ENCODE measurements around the gene ATP8A2.

The ATP8A2 gene

DNA sequence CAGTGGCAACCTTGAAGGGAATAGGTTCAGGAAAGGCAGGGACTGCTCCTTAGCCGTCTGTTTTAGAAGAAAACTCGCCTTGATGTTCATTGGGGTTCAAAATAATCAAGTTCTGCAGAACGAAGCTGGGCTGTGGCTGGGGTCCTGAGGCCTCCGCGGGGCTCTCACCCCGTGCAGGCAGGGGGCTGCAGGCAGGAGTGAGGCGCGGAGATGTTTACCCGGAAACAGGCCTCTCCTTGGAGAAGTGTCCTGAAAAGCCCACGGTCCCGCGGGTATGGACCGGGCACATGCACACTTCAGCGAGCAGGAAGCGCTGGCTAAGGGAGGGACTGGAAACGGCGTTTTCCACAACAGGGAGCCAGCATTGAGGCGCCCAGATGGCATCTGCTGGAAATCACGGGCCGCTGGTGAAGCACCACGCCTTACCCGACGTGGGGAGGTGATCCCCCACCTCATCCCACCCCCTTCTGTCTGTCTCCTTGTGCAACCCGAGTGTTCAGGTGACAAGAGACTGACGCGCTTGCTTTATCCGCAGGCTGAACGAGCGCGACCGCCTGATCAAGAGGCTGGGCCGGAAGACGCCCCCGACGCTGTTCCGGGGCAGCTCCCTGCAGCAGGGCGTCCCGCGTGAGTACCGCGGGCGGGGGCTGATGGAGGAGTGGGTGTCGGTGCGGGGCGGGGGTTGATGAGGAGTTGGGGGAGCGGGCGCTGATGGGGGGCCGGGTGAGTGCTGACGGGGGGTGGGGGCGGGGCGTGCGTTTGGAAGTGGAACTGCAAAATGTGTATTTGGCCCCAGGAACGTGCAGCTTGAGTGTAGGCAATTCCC is 640.4 kb downstream of the ATP8A2 start:
- Histone ChIP-seq H3K27ac (ENCODE audit: low read length) (no peak overlapping the region), H2AFZ (ENCODE audit: low read length) (no peak overlapping the region), H3K36me3 (replicated peaks; ENCODE audit: insufficient read depth, low read length) (no peaks in the 10 kb centered on the region), H3K79me2 (ENCODE audit: low read length) (no peaks in the 10 kb centered on the region), H3K27me3 (replicated peaks; ENCODE audit: insufficient read depth, low read length) (no peaks in the 10 kb centered on the region), H3K4me2 (ENCODE audit: low read depth, low read length) (no peak overlapping the region), H3K9me2 (replicated peaks; ENCODE audit: insufficient read depth, low read length) (no peaks in the 10 kb centered on the region), H3F3A (ENCODE audit: insufficient read depth, low read length) (no peaks in the 10 kb centered on the region), H3K4me3 (ENCODE audit: low read length) (no peak overlapping the region), H3K9ac (ENCODE audit: low read length) (no peak overlapping the region), H4K20me1 (ENCODE audit: insufficient read depth, low read length) (no peaks in the 10 kb centered on the region), H3K4me1 (ENCODE audit: low read length) (no peaks in the 10 kb centered on the region), H3K9me3 (replicated peaks; ENCODE audit: insufficient read depth, low read length) (no peaks in the 10 kb centered on the region)
- DNase-seq = no peak
- no peak for TF ChIP-seq EZH2phosphoT487 (IDR thresholded peaks at IDR 0.05; ENCODE audit: low read length)
- no peak for TF ChIP-seq EZH2 (optimal IDR thresholded peaks at IDR 0.05; ENCODE audit: low read depth, low read length)
- TF ChIP-seq, protein P1, sequence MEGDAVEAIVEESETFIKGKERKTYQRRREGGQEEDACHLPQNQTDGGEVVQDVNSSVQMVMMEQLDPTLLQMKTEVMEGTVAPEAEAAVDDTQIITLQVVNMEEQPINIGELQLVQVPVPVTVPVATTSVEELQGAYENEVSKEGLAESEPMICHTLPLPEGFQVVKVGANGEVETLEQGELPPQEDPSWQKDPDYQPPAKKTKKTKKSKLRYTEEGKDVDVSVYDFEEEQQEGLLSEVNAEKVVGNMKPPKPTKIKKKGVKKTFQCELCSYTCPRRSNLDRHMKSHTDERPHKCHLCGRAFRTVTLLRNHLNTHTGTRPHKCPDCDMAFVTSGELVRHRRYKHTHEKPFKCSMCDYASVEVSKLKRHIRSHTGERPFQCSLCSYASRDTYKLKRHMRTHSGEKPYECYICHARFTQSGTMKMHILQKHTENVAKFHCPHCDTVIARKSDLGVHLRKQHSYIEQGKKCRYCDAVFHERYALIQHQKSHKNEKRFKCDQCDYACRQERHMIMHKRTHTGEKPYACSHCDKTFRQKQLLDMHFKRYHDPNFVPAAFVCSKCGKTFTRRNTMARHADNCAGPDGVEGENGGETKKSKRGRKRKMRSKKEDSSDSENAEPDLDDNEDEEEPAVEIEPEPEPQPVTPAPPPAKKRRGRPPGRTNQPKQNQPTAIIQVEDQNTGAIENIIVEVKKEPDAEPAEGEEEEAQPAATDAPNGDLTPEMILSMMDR (IDR thresholded peaks at IDR 0.05; ENCODE audit: low read length) = no peak

DNA sequence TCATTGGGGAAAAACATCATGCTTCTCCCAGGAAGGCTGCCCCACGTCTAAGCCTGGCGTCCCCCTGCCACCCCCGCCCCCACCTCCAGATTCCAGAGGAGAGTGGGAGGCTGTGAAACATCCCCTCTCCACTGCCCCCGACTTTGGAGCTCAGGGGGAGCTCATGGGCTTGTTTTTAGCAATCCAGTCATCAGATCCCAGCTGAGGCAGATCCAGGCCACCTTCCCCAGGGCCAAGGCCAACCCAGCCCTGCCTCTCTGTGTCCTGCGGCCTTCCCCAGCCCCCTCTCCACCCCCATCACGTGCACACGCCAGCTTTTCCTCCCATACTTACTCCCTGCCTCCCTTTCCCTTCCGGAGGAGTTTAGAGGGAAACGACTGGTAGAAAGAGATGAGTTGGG is 641.2 kb downstream of the ATP8A2 start:
- Histone ChIP-seq H3F3A (ENCODE audit: insufficient read depth, low read length) (no peaks in the 10 kb centered on the region), H3K9me3 (replicated peaks; ENCODE audit: insufficient read depth, low read length) (no peaks in the 10 kb centered on the region), H3K4me3 (ENCODE audit: low read length) (no peak overlapping the region), H3K36me3 (replicated peaks; ENCODE audit: insufficient read depth, low read length) (no peaks in the 10 kb centered on the region), H4K20me1 (ENCODE audit: insufficient read depth, low read length) (no peaks in the 10 kb centered on the region), H3K79me2 (ENCODE audit: low read length) (no peaks in the 10 kb centered on the region), H3K9me2 (replicated peaks; ENCODE audit: insufficient read depth, low read length) (no peaks in the 10 kb centered on the region), H3K9ac (ENCODE audit: low read length) (no peak overlapping the region), H3K27ac (ENCODE audit: low read length) (no peak overlapping the region), H3K27me3 (replicated peaks; ENCODE audit: insufficient read depth, low read length) (no peaks in the 10 kb centered on the region), H3K4me2 (ENCODE audit: low read depth, low read length) (no peak overlapping the region), H2AFZ (ENCODE audit: low read length) (no peak overlapping the region), H3K4me1 (ENCODE audit: low read length) (no peaks in the 10 kb centered on the region)
- TF ChIP-seq EZH2 (optimal IDR thresholded peaks at IDR 0.05; ENCODE audit: low read depth, low read length) (no peak), EZH2phosphoT487 (IDR thresholded peaks at IDR 0.05; ENCODE audit: low read length) (no peak)
- TF ChIP-seq, protein P1 (IDR thresholded peaks at IDR 0.05; ENCODE audit: low read length) = no peak
- DNase-seq = no peak

DNA sequence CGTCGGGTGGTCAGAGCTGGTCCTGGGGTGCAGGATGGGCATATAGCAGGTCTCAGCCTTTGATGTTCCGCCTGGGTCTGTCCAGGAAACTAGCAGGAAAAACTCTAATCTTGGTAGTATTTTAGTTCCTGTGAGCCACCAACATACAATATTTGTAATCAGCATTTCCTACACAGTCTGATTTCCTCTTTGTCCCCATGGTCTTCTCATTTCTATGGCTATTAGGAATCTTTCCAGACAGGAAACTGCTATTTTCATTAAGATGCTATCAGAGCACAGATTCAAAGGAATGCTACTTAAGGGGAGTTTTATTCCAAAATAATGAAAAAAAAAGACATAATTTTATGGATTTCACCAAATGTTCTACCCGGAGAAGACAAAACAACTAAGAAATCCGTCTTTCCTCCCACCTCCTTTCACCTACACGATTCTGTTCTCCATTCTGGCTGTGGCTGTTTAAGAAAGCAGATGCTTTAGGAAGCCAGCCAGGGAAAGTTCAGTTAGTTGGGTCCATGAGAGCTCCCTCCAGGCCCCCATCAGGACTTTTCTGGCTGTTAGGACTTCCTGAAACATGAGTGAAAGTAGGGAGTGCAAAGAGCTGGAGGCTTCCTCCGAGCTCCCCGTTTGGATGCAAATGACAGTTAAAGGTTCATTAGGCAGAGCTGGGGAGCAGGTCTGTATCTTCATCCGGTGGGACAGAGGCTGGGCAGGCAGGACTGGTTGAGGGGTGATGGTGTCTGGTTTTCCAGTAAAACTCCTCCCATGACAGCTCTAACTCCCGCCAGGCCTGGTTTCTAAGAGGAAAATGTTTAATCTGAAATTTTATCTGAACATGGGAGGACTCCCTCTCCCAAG is 643.7 kb downstream of the ATP8A2 start:
- H3F3A ChIP-seq (ENCODE audit: insufficient read depth, low read length) = no peaks in the 10 kb centered on the region
- no peaks in the 10 kb centered on the region for H3K27me3 ChIP-seq (replicated peaks; ENCODE audit: insufficient read depth, low read length)
- H3K4me1 ChIP-seq (ENCODE audit: low read length) = no peaks in the 10 kb centered on the region
- TF ChIP-seq EZH2phosphoT487 (IDR thresholded peaks at IDR 0.05; ENCODE audit: low read length) (no peak), EZH2 (optimal IDR thresholded peaks at IDR 0.05; ENCODE audit: low read depth, low read length) (no peak)
- TF ChIP-seq, protein P1 (IDR thresholded peaks at IDR 0.05; ENCODE audit: low read length) = no peak
- no peak overlapping the region for H2AFZ ChIP-seq (ENCODE audit: low read length)
- no peaks in the 10 kb centered on the region for H3K9me2 ChIP-seq (replicated peaks; ENCODE audit: insufficient read depth, low read length)
- no peak overlapping the region for H3K4me3 ChIP-seq (ENCODE audit: low read length)
- no peaks in the 10 kb centered on the region for H3K9me3 ChIP-seq (replicated peaks; ENCODE audit: insufficient read depth, low read length)
- no peaks in the 10 kb centered on the region for H4K20me1 ChIP-seq (ENCODE audit: insufficient read depth, low read length)
- no peak overlapping the region for H3K9ac ChIP-seq (ENCODE audit: low read length)
- no peaks in the 10 kb centered on the region for H3K36me3 ChIP-seq (replicated peaks; ENCODE audit: insufficient read depth, low read length)
- no peak for DNase-seq
- no peak overlapping the region for H3K4me2 ChIP-seq (ENCODE audit: low read depth, low read length)
- no peak overlapping the region for H3K27ac ChIP-seq (ENCODE audit: low read length)
- H3K79me2 ChIP-seq (ENCODE audit: low read length) = no peaks in the 10 kb centered on the region

Measured in MM.1S (cell line).